ENCODE results near the gene GAL. TPM values are rescaled to one million over a fixed set of nuclear protein-coding genes. Genes with fewer than 3 reads are reported as not detected.

Gene GAL
- total RNA-seq, 1 donor from 2014 or later, result not detected

DNA sequence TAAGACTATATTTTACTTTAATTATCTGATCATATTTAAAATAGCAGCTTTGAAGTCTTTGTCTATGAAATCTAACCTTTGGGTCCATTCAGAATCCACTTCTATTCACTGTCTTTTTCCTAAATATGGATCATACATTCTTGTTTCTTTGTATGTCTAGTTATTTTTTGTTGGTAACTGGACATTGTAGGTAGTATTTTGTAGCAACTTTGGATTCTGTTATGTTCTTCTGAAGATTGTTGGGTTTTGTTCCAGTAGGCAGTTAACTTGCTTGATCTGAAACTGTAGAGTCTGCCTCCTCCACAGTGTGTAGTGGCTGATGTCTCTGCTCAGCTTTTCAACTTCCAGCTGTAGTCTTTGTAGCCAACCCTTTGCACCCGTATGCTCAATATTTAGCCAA is 37.5 kb upstream of the GAL start:
- ATAC-seq, result no peak
- H3K27me3 ChIP-seq (ENCODE audit: low read depth), result peaks cover 19% of the 10 kb centered on the region

GRCh38 chr11:68649851-68650555 is 34.3 kb upstream of the GAL start:
- Histone ChIP-seq H3K27ac (no peak overlapping the region), H3K9me3 (peaks cover 12% of the 10 kb centered on the region), H3K36me3 (no peaks in the 10 kb centered on the region), H3K27me3 (ENCODE audit: low read depth) (peaks cover 33% of the 10 kb centered on the region), H3K4me1 (no peaks in the 10 kb centered on the region), H3K4me3 (no peak overlapping the region)
- DNase-seq (no peak), ATAC-seq (no peak)
- TF ChIP-seq CTCF (IDR thresholded peaks at IDR 0.05), result no peak
- intact Hi-C loops (cut with DNase I), result no loop called here

More for the DNA sequence above, 37.5 kb upstream of the GAL start:
- no peak for DNase-seq
- Histone ChIP-seq H3K4me3 (no peak overlapping the region), H3K27ac (no peak overlapping the region), H3K36me3 (no peaks in the 10 kb centered on the region), H3K9me3 (peaks cover 12% of the 10 kb centered on the region), H3K4me1 (no peaks in the 10 kb centered on the region)
- TF ChIP-seq CTCF (IDR thresholded peaks at IDR 0.05), result no peak
- intact Hi-C loops (cut with DNase I), result no loop called here

- no peak overlapping the region for H3K27ac ChIP-seq
- TF ChIP-seq CTCF (IDR thresholded peaks at IDR 0.05), result no peak
Measured at GRCh38 chr11:68650801-68651200, 33.5 kb upstream of the GAL start.

DNA sequence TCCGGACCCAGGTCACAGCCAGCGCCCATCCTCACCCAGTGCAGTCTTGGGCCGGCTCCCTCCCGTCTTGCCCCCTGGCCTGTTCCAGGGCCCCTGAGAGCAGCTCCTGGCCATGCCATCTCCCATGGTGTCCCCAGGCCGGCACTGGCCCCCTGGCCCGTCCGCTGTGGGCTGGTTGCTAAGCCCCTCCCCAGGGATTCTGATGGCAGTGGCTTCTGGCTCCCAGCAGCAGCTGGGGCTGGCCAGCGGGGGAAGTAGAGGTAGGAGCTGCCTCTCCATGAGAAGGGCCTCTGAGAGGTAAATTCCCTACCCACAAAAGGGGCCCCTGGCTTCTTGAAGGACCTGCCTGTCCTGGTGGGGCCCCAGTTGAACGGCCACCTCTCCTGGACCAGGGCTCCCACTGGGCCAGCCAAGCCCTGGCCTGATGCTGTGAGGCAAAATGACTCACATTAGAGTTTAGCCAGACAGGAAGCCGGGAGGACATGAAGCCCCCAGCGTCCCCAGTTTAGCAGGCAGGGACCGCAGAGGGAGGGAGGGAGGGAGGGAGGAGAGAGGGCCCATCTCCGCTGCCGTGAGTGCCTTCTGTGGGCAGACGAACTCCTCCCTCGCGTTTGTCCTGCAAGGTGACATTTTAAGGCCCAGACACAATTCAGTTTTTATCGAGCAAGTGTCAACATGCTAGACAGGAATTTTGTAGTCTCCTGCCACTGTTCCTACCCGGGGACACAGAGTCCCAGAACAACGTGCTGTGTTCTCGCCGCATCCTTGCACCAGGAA is 32.9 kb upstream of the GAL start:
- H3K27ac ChIP-seq, result no peak overlapping the region
- ATAC-seq, result no peak
- no peaks in the 10 kb centered on the region for H3K4me1 ChIP-seq
- peaks cover 12% of the 10 kb centered on the region for H3K9me3 ChIP-seq
- intact Hi-C loops (cut with DNase I), result no loop called here
- no peak for TF ChIP-seq CTCF (IDR thresholded peaks at IDR 0.05)
- DNase-seq, result no peak
- H3K4me3 ChIP-seq, result no peak overlapping the region
- H3K27me3 ChIP-seq (ENCODE audit: low read depth), result peaks cover 33% of the 10 kb centered on the region
- H3K36me3 ChIP-seq, result no peaks in the 10 kb centered on the region

More at GRCh38 chr11:68650801-68651200, 33.5 kb upstream of the GAL start:
- DNase-seq (no peak), ATAC-seq (no peak)
- no peak overlapping the region for H3K4me3 ChIP-seq
- intact Hi-C loops (cut with DNase I), result no loop called here
- peaks cover 12% of the 10 kb centered on the region for H3K9me3 ChIP-seq
- H3K4me1 ChIP-seq, result no peaks in the 10 kb centered on the region
- peaks cover 33% of the 10 kb centered on the region for H3K27me3 ChIP-seq (ENCODE audit: low read depth)
- no peaks in the 10 kb centered on the region for H3K36me3 ChIP-seq

DNA sequence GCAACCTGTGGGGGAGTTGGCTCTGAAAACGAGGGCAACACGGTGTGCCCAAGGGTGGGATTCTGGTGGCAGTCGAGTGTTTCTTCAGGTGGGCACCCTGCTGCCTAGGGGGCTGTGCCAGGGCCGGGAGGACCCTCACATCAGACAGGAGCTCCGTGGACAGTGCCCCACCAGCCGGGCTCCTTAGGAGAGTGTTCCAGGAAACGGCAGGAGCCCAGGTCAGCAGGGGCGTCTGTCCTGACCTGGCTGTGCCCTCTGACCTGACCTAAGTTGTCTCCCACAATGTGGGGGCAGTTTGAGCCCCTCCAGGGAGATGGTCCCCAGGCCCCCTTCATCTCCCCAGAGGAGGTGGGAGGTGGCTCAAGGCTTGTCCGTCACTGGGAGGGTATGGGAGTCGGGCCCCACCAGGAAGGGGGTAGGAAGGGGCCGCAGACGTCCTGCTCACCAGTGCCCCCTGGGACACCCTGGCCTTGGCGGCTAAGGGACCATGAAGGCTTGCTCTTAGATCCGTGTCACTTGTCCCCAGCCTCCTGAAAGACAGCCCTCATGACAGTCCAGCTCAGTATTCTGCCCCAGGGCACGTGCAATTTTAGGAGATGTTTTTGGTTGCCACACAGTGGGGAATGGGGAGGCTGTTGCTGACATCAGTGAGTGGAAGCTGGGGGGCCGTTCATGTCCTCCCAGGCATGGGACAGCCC is 32.2 kb upstream of the GAL start:
- no peak overlapping the region for H3K27ac ChIP-seq
- no peak for DNase-seq
- no peak overlapping the region for H3K4me3 ChIP-seq
- intact Hi-C loops (cut with DNase I), result no loop called here
- no peaks in the 10 kb centered on the region for H3K36me3 ChIP-seq
- H3K9me3 ChIP-seq, result peaks cover 5% of the 10 kb centered on the region
- no peak for TF ChIP-seq CTCF (IDR thresholded peaks at IDR 0.05)
- no peaks in the 10 kb centered on the region for H3K4me1 ChIP-seq
- no peak for ATAC-seq
- H3K27me3 ChIP-seq (ENCODE audit: low read depth), result peaks cover 33% of the 10 kb centered on the region

All from lower lobe of right lung (tissue), 2 donors.